Measurements from ENCODE around the gene EXO5.
"Not testable (repeated sequence)": the region's sequence is repeated elsewhere in the genome, so short reads cannot be mapped to it uniquely, and the experiment has no call there.

EXO5 gene

DNA sequence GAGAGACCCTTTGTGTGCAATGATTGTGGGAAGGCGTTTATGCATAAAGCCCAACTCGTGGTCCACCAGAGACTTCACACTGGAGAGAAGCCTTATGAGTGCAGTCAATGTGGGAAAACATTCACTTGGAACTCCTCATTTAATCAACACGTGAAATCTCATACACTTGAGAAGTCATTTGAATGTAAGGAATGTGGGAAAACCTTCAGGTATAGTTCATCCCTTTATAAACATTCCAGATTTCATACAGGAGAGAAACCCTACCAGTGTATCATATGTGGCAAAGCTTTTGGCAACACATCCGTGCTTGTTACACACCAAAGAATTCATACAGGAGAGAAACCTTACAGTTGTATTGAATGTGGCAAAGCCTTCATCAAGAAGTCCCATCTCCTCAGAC lies 38.4 kb downstream of the EXO5 start:
- no peak for DNase-seq (ENCODE audit: low read depth in 2 of 2)
- TF ChIP-seq, protein P1, sequence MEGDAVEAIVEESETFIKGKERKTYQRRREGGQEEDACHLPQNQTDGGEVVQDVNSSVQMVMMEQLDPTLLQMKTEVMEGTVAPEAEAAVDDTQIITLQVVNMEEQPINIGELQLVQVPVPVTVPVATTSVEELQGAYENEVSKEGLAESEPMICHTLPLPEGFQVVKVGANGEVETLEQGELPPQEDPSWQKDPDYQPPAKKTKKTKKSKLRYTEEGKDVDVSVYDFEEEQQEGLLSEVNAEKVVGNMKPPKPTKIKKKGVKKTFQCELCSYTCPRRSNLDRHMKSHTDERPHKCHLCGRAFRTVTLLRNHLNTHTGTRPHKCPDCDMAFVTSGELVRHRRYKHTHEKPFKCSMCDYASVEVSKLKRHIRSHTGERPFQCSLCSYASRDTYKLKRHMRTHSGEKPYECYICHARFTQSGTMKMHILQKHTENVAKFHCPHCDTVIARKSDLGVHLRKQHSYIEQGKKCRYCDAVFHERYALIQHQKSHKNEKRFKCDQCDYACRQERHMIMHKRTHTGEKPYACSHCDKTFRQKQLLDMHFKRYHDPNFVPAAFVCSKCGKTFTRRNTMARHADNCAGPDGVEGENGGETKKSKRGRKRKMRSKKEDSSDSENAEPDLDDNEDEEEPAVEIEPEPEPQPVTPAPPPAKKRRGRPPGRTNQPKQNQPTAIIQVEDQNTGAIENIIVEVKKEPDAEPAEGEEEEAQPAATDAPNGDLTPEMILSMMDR (IDR thresholded peaks at IDR 0.05; ENCODE audit: low read depth, low read length): no peak
- H3K4me3 ChIP-seq (replicated peaks in 1 of 2; ENCODE audit: low read depth in 2 of 2, low read length in 2 of 2): no peak overlapping the region

DNA sequence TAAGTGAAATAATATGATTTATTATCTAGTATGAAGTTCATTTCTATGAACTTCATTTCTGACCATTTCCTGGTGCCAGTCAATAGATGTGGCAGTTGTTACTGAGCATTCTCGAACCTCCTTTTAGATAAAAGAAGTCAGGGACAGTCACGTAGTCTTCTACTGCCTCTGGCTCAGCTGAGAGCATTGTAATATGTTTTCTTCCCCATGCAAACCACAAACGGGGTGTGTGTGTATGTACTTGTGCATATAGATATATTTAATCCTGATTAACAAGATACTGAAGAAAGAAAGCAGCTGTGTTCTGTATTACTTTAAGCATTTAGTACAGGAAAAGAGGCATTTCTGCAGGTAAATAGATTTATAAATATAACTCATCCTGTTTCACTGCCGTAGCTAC lies 44.5 kb downstream of the EXO5 start:
- TF ChIP-seq, protein P1 (IDR thresholded peaks at IDR 0.05; ENCODE audit: low read depth, low read length): no peak
- no peak overlapping the region for H3K4me3 ChIP-seq (replicated peaks in 1 of 2; ENCODE audit: low read depth in 2 of 2, low read length in 2 of 2)
- no peak for DNase-seq (ENCODE audit: low read depth in 2 of 2)

DNA sequence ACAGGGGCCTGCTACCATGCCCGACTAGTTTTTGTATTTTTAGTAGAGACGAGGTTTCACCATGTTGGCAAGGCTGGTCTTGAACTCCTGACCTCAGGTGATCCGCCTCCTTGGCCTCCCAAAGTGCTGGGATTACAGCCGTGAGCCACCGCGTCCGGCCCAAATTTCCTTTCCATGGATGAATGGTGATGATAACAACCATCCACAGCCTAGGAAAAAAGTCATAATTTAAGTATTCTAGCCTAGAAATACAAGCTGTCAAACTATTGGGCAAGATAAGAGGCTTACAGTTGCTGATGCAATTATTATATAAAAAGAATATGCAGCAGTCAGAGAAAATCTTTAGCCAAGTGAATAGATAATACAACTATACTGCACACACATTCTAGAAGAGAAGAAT lies 46.2 kb downstream of the EXO5 start:
- H3K4me3 ChIP-seq (replicated peaks in 1 of 2; ENCODE audit: low read depth in 2 of 2, low read length in 2 of 2); DNase-seq (ENCODE audit: low read depth in 2 of 2): not testable (repeated sequence)

DNA sequence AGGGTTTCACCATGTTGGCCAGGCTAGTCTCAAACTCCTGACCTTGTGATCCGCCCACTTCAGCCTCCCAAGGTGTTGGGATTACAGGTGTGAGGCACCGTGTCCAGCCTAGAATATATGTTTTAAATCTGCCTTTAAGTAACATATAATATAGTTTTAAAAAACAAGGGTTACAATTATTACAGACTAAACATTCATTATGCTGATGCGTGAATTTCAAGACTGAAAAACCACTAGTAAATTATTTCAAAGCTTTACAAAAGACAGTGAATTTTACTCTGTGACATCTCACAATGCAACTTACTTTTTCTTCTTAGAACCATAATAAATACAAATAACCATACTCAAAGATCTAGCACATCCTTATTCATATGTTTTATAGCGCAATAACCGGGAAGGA lies 47.6 kb downstream of the EXO5 start:
- DNase-seq (ENCODE audit: low read depth in 2 of 2): no peak
- H3K4me3 ChIP-seq (replicated peaks in 1 of 2; ENCODE audit: low read depth in 2 of 2, low read length in 2 of 2): no peak overlapping the region
- TF ChIP-seq, protein P1 (IDR thresholded peaks at IDR 0.05; ENCODE audit: low read depth, low read length): no peak

DNA sequence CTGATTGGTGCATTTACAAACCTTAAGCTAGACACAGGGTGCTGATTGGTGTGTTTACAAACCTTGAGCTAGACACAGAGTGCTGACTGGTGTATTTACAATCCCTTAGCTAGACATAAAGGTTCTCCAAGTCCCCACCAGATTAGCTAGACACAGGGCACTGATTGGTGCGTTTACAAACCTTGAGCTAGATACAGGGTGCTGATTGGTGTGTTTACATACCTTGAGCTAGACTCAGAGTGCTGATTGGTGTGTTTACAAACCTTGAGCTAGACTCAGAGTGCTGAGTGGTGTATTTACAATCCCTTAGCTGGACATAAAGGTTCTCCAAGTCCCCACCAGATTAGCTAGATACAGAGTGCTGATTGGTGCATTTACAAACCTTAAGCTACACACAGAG lies 49.7 kb downstream of the EXO5 start:
- not testable (repeated sequence) for H3K4me3 ChIP-seq (replicated peaks in 1 of 2; ENCODE audit: low read depth in 2 of 2, low read length in 2 of 2); DNase-seq (ENCODE audit: low read depth in 2 of 2)

DNA sequence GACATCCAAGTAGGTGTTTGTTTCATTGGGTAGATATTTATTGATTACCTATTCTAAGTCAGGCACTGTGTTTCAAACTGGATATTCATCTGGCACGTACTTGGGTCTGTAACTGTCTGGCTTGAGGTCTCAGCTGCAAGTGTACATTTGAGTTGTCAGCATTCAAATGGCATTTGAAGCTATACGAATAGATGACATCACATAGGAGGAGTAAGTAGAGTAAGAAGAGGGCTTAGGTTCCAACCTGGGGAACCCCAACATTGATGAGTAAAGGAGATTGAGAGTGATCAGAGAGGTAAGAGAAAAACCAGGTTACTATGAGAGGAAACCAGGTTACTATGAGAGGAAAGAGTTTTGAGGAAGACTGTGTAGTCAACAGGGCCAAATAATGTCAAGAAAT lies 53.6 kb downstream of the EXO5 start:
- DNase-seq (ENCODE audit: low read depth in 2 of 2): no peak
- H3K4me3 ChIP-seq (replicated peaks in 1 of 2; ENCODE audit: low read depth in 2 of 2, low read length in 2 of 2): no peak overlapping the region
- TF ChIP-seq, protein P1 (IDR thresholded peaks at IDR 0.05; ENCODE audit: low read depth, low read length): no peak

DNA sequence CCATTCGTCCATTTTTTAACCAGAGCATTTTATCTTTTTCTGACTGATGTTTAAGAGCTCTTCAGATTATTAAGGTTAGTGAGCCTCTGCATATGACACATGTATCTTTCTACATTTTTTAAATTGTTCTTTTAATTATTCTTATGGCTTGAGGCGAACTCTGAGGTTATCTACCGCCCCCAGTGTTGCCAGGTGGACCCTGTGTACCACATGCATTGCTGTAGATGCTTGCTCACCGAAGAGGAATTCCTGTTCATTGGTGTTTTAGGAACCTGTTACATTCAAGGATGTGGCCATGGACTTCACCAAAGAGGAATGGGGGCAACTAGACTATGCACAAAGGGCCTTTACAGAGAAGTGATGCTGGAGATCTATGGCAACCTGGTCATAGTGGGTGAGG lies 54.7 kb downstream of the EXO5 start:
- TF ChIP-seq, protein P1 (IDR thresholded peaks at IDR 0.05; ENCODE audit: low read depth, low read length): no peak
- no peak for DNase-seq (ENCODE audit: low read depth in 2 of 2)
- H3K4me3 ChIP-seq (replicated peaks in 1 of 2; ENCODE audit: low read depth in 2 of 2, low read length in 2 of 2): no peak overlapping the region

DNA sequence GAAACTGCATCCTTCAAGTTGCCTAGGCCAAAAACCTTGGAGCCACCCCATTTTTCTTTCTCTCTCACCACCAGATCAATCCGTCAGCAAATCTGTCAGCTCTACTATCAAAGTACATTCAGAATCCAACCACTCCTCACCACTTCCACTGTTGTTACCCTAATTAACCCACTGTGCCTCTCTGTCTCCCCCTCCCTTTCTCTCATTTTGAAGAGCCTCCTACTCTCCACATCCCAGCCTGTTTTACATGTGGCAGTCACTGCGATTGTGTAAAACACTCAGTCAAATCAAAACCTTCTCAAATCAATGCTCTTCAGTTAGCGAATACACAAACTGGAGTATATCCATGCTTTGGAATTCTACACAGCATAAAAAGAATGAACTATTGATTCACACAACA lies 55.9 kb downstream of the EXO5 start:
- no peak overlapping the region for H3K4me3 ChIP-seq (replicated peaks in 1 of 2; ENCODE audit: low read depth in 2 of 2, low read length in 2 of 2)
- DNase-seq (ENCODE audit: low read depth in 2 of 2): no peak
- TF ChIP-seq, protein P1 (IDR thresholded peaks at IDR 0.05; ENCODE audit: low read depth, low read length): no peak

Data from cardiac fibroblast (primary cell).